IMR-90 (cell line): ENCODE measurements around the gene MAP3K1. TPM values are rescaled to one million over a fixed set of nuclear protein-coding genes. Genes with fewer than 3 reads are reported as not detected.

Experiments
- ATAC-seq: fragments of 200-7000 bp; cut with Tn5 transposase; 2 replicates; pipeline ENCODE4 v1.9.1; 2020; ENCODE audit warnings: low read depth, mild to moderate bottlenecking, moderate library complexity
- BruUV-seq: library from RNA; stranded (reverse); fragments of 400-500 nt; replicated peaks from 2 replicates; lab custom pipeline; 2021; lab: Mats Ljungman, UMichigan
- CTCF ChIA-PET: fragments of 300-600 bp; formaldehyde crosslinking; extraction: SDS; loops from one replicate; lab custom pipeline; 2021; ENCODE audit warnings: antibody characterized with exemption; lab: Yijun Ruan, JAX
- POLR2A ChIA-PET: fragments of 300-600 bp; sonication (Branson Sonifier 250); formaldehyde crosslinking; loops from one replicate; lab custom pipeline; 2022; ENCODE audit warnings: antibody characterized with exemption; ENCODE audit not compliant: unreplicated experiment; lab: Charles Lee
- DNase-seq: peaks from one replicate; pipeline ENCODE4 v3.0.0; 2013
- H2AFZ ChIP-seq: replicated peaks from 2 replicates; pipeline ENCODE3; 2013; ENCODE audit warnings: low read length, mild to moderate bottlenecking; ENCODE audit not compliant: poor library complexity
- H2AK5ac ChIP-seq: 2 replicates; pipeline ENCODE4 v1.6.1; 2013; ENCODE audit warnings: low read depth, low read length, inconsistent platforms
- H2AK9ac ChIP-seq: replicated peaks from 2 replicates; pipeline ENCODE3; 2013; ENCODE audit warnings: mild to moderate bottlenecking, low read depth, low read length, moderate library complexity; ENCODE audit not compliant: poor library complexity
- H2BK120ac ChIP-seq: 2 replicates; pipeline ENCODE4 v1.6.1; 2013; ENCODE audit warnings: low read depth, low read length, inconsistent platforms
- H2BK15ac ChIP-seq: 3 replicates; pipeline ENCODE4 v1.6.1; 2013; ENCODE audit warnings: low read depth, low read length, inconsistent platforms
- H2BK20ac ChIP-seq: 2 replicates; pipeline ENCODE4 v1.6.1; 2013; ENCODE audit warnings: low read depth, mild to moderate bottlenecking, inconsistent platforms, low read length, moderate library complexity
- H2BK5ac ChIP-seq: 2 replicates; pipeline ENCODE4 v1.6.1; 2013; ENCODE audit warnings: mild to moderate bottlenecking, low read depth, low read length, inconsistent platforms; ENCODE audit not compliant: poor library complexity, severe bottlenecking
- H3K14ac ChIP-seq: replicated peaks from 2 replicates; pipeline ENCODE4 v1.6.1; 2013; ENCODE audit warnings: low read depth, low read length, inconsistent platforms
- H3K18ac ChIP-seq: 2 replicates; pipeline ENCODE4 v1.6.1; 2013; ENCODE audit warnings: low read depth, low read length, control low read depth
- H3K23ac ChIP-seq: 2 replicates; pipeline ENCODE4 v1.6.1; 2013; ENCODE audit warnings: low read depth, low read length, inconsistent platforms
- H3K27ac ChIP-seq: 2 replicates; pipeline ENCODE4 v1.5.1; 2013; ENCODE audit warnings: mild to moderate bottlenecking, control low read depth, low read length; ENCODE audit not compliant: insufficient read depth
- H3K27me3 ChIP-seq: 2 replicates; pipeline ENCODE4 v1.6.1; 2013; ENCODE audit warnings: low read length; ENCODE audit not compliant: control insufficient read depth, insufficient read depth
- H3K36me3 ChIP-seq: 2 replicates; pipeline ENCODE4 v1.6.1; 2013; ENCODE audit warnings: low read length, mixed read lengths; ENCODE audit not compliant: control insufficient read depth, insufficient read depth
- H3K4ac ChIP-seq: 2 replicates; pipeline ENCODE4 v1.6.1; 2013; ENCODE audit warnings: low read depth, low read length, inconsistent platforms
- H3K4me1 ChIP-seq: 2 replicates; pipeline ENCODE4 v1.6.1; 2013; ENCODE audit warnings: low read length, mixed read lengths; ENCODE audit not compliant: control insufficient read depth, insufficient read depth
- H3K4me2 ChIP-seq: 2 replicates; pipeline ENCODE4 v1.6.1; 2013; ENCODE audit warnings: low read depth, mild to moderate bottlenecking, control low read depth, low read length, moderate library complexity
- H3K4me3 ChIP-seq: 2 replicates; pipeline ENCODE4 v1.5.1; 2013; ENCODE audit warnings: low read depth, mild to moderate bottlenecking, control low read depth, low read length, moderate library complexity; ENCODE audit not compliant: insufficient read depth
- H3K56ac ChIP-seq: 2 replicates; pipeline ENCODE4 v1.6.1; 2013; ENCODE audit warnings: low read length, inconsistent platforms; ENCODE audit not compliant: insufficient read depth; ENCODE audit errors: extremely low read depth
- H3K79me1 ChIP-seq, 2 experiments: 2 replicates each; pipeline ENCODE4 v1.6.1; 2013; ENCODE audit warnings: low read length in 2 of 2, inconsistent platforms in 1 of 2, low read depth in 1 of 2
- H3K9ac ChIP-seq: 2 replicates; pipeline ENCODE4 v1.6.1; 2013; ENCODE audit warnings: low read depth, low read length, control low read depth
- H3K9me1 ChIP-seq: 2 replicates; pipeline ENCODE4 v1.6.1; 2013; ENCODE audit warnings: low read length, inconsistent platforms; ENCODE audit not compliant: insufficient read depth
- H3K9me3 ChIP-seq: 2 replicates; pipeline ENCODE4 v1.6.1; 2013; ENCODE audit warnings: low read length; ENCODE audit not compliant: control insufficient read depth, insufficient read depth
- H4K20me1 ChIP-seq: 2 replicates; pipeline ENCODE4 v1.6.1; 2013; ENCODE audit warnings: low read length, inconsistent platforms; ENCODE audit not compliant: insufficient read depth
- H4K5ac ChIP-seq: 2 replicates; pipeline ENCODE4 v1.6.1; 2013; ENCODE audit warnings: mild to moderate bottlenecking, low read depth, low read length, control low read depth
- H4K8ac ChIP-seq, 2 experiments: 2 replicates each; pipeline ENCODE4 v1.6.1; 2013; ENCODE audit warnings: low read depth in 2 of 2, low read length in 2 of 2, control low read depth in 1 of 2, inconsistent platforms in 1 of 2
- H4K91ac ChIP-seq: 2 replicates; pipeline ENCODE4 v1.6.1; 2013; ENCODE audit warnings: low read depth, low read length, inconsistent platforms; ENCODE audit not compliant: insufficient read depth
- BHLHE40 ChIP-seq: fragments of 150-350 bp; IDR thresholded peaks from 2 replicates; pipeline ENCODE4 v1.6.1; 2016; ENCODE audit warnings: mild to moderate bottlenecking, low read depth, low read length
- CEBPB ChIP-seq: IDR thresholded peaks from 2 replicates; pipeline ENCODE4 v1.6.1; 2012; ENCODE audit warnings: low read depth, low read length, improper control_type of control experiment
- CHD1 ChIP-seq: IDR thresholded peaks from 2 replicates; pipeline ENCODE4 v1.6.1; 2012; ENCODE audit warnings: low read depth, low read length, improper control_type of control experiment
- NFE2L2 ChIP-seq: fragments of 150-350 bp; IDR thresholded peaks from 2 replicates; pipeline ENCODE4 v1.6.1; 2016; ENCODE audit warnings: low read depth, mild to moderate bottlenecking, low read length
- RAD21 ChIP-seq: IDR thresholded peaks from 2 replicates; pipeline ENCODE4 v1.6.1; 2012; ENCODE audit warnings: low read length, improper control_type of control experiment
- RCOR1 ChIP-seq: IDR thresholded peaks from 2 replicates; pipeline ENCODE4 v1.6.1; 2012; ENCODE audit warnings: mild to moderate bottlenecking, low read length, improper control_type of control experiment; ENCODE audit not compliant: insufficient replicate concordance
- WGBS, 2 experiments: methylation state at CpG; one replicate each; pipeline versions ENCODE4 v1.1.5 to v1.1.7; 2013; ENCODE audit warnings: missing lambda C conversion rate in 2 of 2; ENCODE audit not compliant: insufficient read length in 1 of 2; ENCODE audit errors: extremely low coverage in 2 of 2; 5-methylcytosine and 5-hydroxymethylcytosine counted together
- dilution Hi-C: fragments of 300-500 bp; cut with HindIII; formaldehyde crosslinking; loops from one replicate; pipeline ENCODE4 v1.14.3; 2018; ENCODE audit warnings: low sequenced_read_pairs; ENCODE audit not compliant: unreplicated experiment
- in situ Hi-C: fragments of 300-500 bp; cut with MboI; formaldehyde crosslinking; loops from 3 replicates; pipeline ENCODE4 v1.14.3; 2019; ENCODE audit warnings: low sequenced_read_pairs, inconsistent platforms, mixed read lengths
- intact Hi-C: fragments of 100-400 bp; cut with micrococcal nuclease; formaldehyde crosslinking; loops from 2 replicates; pipeline ENCODE4 v1.10.0; 2022
- polyA plus RNA-seq, 3 experiments: library from polyadenylated mRNA; depleted of rRNA; stranded (reverse); fragments of >200 nt; gene quantifications; 2 replicates each; pipeline ENCODE4 v1.2.3, GENCODE V29; 2012; ENCODE audit warnings: low replicate concordance in 1 of 3
- total RNA-seq: library from RNA; depleted of rRNA; stranded (reverse); fragments of >200 nt; gene quantifications from 2 replicates; pipeline ENCODE4 v1.2.3, GENCODE V29; 2012; rRNA removed
- TF ChIP-seq, protein P1 (sequence below): fragments of 150-350 bp; IDR thresholded peaks from 2 replicates; pipeline ENCODE4 v1.6.1; 2017; ENCODE audit warnings: mild to moderate bottlenecking, antibody characterized with exemption, low read length, low read depth

The MAP3K1 gene
- total and polyA plus RNA-seq, 2 of the 4 experiments (the other 2 are of a cell fraction), result 3.8 to 18.8 TPM

DNA sequence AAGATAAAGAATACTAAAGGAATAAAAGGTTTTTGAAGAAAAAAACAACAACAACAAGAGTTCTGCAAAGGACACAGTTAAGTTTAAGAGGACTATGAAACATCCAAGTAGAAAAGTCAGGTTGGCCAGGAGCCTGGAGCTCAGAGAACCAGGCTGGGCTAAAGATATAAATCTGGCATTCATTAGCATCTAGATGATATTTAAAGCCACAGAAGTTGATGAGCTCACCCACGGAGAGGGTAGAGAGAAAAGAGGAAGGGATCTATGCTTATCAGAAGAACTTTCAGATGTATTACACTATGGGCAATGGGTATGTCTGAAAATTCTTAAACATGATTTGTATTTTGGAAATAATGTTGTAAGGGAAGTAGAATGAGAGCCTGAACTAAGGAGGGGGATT lies 126.6 kb downstream of the MAP3K1 start:
- H3K14ac ChIP-seq, result no peak overlapping the region
- no peaks in the 10 kb centered on the region for H3K9me1 ChIP-seq
- H3K9ac ChIP-seq, result no peak overlapping the region
- H2AFZ ChIP-seq, result no peak overlapping the region
- H3K27me3 ChIP-seq, result no peaks in the 10 kb centered on the region
- ATAC-seq, result no peak; the same call in 1 of the 2 replicates
- no peak overlapping the region for H2BK20ac ChIP-seq
- WGBS, 2 experiments, result no CpG with 5 or more reads among the region's 1 CpG
- CTCF ChIA-PET, result no interaction called here
- no peak overlapping the region for H3K27ac ChIP-seq
- H3K4me2 ChIP-seq, result no peak overlapping the region
- peaks cover 39% of the 10 kb centered on the region for H3K36me3 ChIP-seq
- dilution Hi-C loops (no loop called here), intact Hi-C loops (no loop called here), in situ Hi-C loops (loop anchor here (10.0 kb wide), 1 partner anchor 283 kb away; no protein-coding TSS in a partner anchor)
- no peak overlapping the region for H4K91ac ChIP-seq
- H2BK15ac ChIP-seq, result no peak overlapping the region
- H2BK5ac ChIP-seq, result no peak overlapping the region
- H2BK120ac ChIP-seq, result no peak overlapping the region
- no peak overlapping the region for H3K4ac ChIP-seq
- no peaks in the 10 kb centered on the region for H3K9me3 ChIP-seq
- H2AK9ac ChIP-seq, result no peak overlapping the region
- no peak overlapping the region for H3K23ac ChIP-seq
- POLR2A ChIA-PET, result no interaction called here
- no peak overlapping the region for H3K4me3 ChIP-seq
- no peaks in the 10 kb centered on the region for H4K20me1 ChIP-seq
- H3K79me1 ChIP-seq, result peaks cover 15 to 21% of the 10 kb centered on the region in 2 experiments
- TF ChIP-seq NFE2L2, result no peak
- no peak for TF ChIP-seq RAD21
- TF ChIP-seq, protein P1, sequence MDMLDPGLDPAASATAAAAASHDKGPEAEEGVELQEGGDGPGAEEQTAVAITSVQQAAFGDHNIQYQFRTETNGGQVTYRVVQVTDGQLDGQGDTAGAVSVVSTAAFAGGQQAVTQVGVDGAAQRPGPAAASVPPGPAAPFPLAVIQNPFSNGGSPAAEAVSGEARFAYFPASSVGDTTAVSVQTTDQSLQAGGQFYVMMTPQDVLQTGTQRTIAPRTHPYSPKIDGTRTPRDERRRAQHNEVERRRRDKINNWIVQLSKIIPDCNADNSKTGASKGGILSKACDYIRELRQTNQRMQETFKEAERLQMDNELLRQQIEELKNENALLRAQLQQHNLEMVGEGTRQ, result no peak
- TF ChIP-seq CEBPB, result no peak
- no peak for TF ChIP-seq BHLHE40
- TF ChIP-seq CHD1, result no peak
- no peak for TF ChIP-seq RCOR1
- no peak overlapping the region for H4K5ac ChIP-seq
- no TSS peak for BruUV-seq
- H4K8ac ChIP-seq, result no peak overlapping the region
- no peaks in the 10 kb centered on the region; the same call in 1 of the 2 replicates for H3K4me1 ChIP-seq
- H3K18ac ChIP-seq, result no peak overlapping the region
- DNase-seq, result peak; percentile 55
- no peak overlapping the region for H2AK5ac ChIP-seq
- H3K56ac ChIP-seq, result no peak overlapping the region

Other genes with a start within 250 kb of the MAP3K1 start
- 8.1 and 8.9 TPM in 2 replicates for gene SETD9, start 94.0 kb downstream of the MAP3K1 start, total RNA-seq
- gene SETD9, start 94.0 kb downstream of the MAP3K1 start, polyA plus RNA-seq (2012; rRNA removed), result 3.6 and 3.9 TPM in 2 replicates
- 22.9 and 26.7 TPM in 2 replicates for gene MIER3, start 136.6 kb downstream of the MAP3K1 start, total RNA-seq
- gene MIER3, start 136.6 kb downstream of the MAP3K1 start, polyA plus RNA-seq (2012; rRNA removed), result 4.8 and 6.4 TPM in 2 replicates